ENCODE measurements around the gene PLA2R1.

DNA sequence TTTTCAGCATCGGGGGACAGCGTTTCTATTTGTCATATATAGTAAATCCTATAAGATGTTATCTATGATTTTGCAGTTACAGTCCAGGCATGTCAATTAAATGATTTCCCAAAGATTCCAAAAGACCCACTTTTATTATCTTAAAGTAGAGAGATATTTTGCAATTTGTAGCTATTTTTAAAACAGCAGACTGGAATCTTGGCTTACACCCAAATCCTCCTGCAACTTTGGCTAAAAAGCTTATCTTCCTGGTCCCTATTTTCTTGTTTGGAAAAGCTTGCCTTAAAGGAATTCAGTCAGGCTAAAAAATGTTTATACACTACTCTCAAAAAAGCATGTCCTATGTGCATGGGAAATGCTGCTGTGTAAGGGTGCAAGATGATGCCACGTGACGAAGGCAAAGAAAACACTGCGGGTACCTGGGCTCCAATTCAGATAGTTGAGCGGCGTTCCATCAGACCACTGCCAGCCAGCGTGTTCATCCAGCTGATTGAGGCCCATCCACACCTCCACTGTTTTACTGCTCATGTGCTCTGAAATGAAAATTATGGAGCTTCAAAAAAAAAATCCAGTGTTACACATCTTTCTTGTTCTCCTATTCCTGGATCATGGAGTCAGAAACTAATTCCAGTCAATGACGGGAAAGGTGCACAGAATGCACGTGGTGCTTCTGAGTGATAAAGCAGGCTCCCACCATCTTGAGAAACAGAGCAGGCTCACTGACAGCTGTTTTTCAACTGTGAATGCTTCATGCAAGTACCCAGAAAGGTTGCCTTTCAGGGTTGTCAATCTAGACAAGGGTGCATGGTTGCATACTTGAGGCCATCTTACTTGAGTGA is 33.8 kb downstream of the PLA2R1 start:
- TF ChIP-seq, protein P1, sequence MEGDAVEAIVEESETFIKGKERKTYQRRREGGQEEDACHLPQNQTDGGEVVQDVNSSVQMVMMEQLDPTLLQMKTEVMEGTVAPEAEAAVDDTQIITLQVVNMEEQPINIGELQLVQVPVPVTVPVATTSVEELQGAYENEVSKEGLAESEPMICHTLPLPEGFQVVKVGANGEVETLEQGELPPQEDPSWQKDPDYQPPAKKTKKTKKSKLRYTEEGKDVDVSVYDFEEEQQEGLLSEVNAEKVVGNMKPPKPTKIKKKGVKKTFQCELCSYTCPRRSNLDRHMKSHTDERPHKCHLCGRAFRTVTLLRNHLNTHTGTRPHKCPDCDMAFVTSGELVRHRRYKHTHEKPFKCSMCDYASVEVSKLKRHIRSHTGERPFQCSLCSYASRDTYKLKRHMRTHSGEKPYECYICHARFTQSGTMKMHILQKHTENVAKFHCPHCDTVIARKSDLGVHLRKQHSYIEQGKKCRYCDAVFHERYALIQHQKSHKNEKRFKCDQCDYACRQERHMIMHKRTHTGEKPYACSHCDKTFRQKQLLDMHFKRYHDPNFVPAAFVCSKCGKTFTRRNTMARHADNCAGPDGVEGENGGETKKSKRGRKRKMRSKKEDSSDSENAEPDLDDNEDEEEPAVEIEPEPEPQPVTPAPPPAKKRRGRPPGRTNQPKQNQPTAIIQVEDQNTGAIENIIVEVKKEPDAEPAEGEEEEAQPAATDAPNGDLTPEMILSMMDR (IDR thresholded peaks at IDR 0.05), result no peak
- TF ChIP-seq POLR2A (IDR thresholded peaks at IDR 0.05), result no peak
- no peak for TF ChIP-seq EP300 (IDR thresholded peaks at IDR 0.05; ENCODE audit: low read depth)

All from transverse colon (tissue), 3 donors.